Peyer's patch (tissue), 4 donors: ENCODE results near the gene CEACAM20.

Experiments
- POLR2A ChIP-seq, 2 donors: fragments of 450-650 bp; IDR thresholded peaks; one replicate each; pipeline ENCODE4 v1.5.1; 2017; ENCODE audit warnings: antibody characterized with exemption in 2 of 2, mild to moderate bottlenecking in 2 of 2, moderate library complexity in 2 of 2
- TF ChIP-seq, protein P1 (sequence below), 6 experiments: fragments of 450-650 bp in 4 of 6; fragments of 200-600 bp in 2 of 6; sonication (generic) in 1 of 6; IDR thresholded peaks; one replicate each; pipeline ENCODE4 v1.5.1; 2017 to 2019; ENCODE audit warnings: antibody characterized with exemption in 6 of 6, mild to moderate bottlenecking in 3 of 6, moderate library complexity in 1 of 6

DNA sequence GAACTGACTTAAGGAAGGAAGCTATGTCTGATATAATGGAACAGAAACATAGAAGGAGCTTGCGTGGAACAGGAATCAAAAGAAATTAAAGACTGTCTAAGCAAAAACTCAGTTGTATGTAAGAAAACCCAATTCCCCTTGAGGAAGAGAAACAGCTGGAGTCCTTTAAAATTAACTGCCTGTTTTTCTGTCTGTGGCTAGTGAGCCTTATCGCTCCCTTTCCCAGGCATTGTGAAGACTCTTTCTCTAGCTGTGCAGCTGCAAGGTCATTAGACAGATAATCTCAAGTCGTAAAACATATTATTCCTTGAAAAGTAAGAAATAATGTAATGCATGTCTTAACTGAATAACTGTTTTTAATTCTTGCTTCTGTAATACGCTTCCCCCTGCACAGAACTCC is 44.2 kb upstream of the CEACAM20 start:
- TF ChIP-seq, protein P1, sequence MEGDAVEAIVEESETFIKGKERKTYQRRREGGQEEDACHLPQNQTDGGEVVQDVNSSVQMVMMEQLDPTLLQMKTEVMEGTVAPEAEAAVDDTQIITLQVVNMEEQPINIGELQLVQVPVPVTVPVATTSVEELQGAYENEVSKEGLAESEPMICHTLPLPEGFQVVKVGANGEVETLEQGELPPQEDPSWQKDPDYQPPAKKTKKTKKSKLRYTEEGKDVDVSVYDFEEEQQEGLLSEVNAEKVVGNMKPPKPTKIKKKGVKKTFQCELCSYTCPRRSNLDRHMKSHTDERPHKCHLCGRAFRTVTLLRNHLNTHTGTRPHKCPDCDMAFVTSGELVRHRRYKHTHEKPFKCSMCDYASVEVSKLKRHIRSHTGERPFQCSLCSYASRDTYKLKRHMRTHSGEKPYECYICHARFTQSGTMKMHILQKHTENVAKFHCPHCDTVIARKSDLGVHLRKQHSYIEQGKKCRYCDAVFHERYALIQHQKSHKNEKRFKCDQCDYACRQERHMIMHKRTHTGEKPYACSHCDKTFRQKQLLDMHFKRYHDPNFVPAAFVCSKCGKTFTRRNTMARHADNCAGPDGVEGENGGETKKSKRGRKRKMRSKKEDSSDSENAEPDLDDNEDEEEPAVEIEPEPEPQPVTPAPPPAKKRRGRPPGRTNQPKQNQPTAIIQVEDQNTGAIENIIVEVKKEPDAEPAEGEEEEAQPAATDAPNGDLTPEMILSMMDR (IDR thresholded peaks at IDR 0.05) = no peak
- no peak for TF ChIP-seq POLR2A (IDR thresholded peaks at IDR 0.05)
